Activated CD4-positive, alpha-beta T cell treated with anti-CD3 and anti-CD28 coated beads for 24 hours (primary cell): ENCODE data around the gene PHF10.
"Not testable (repeated sequence)": the region's sequence is repeated elsewhere in the genome, so short reads cannot be mapped to it uniquely, and the experiment has no call there.

Experiments used
- DNase-seq, 2 donors: peaks; one replicate each; pipeline ENCODE4 v3.0.0-alpha.2; 2020; ENCODE audit warnings: low read depth in 2 of 2

PHF10 gene

DNA sequence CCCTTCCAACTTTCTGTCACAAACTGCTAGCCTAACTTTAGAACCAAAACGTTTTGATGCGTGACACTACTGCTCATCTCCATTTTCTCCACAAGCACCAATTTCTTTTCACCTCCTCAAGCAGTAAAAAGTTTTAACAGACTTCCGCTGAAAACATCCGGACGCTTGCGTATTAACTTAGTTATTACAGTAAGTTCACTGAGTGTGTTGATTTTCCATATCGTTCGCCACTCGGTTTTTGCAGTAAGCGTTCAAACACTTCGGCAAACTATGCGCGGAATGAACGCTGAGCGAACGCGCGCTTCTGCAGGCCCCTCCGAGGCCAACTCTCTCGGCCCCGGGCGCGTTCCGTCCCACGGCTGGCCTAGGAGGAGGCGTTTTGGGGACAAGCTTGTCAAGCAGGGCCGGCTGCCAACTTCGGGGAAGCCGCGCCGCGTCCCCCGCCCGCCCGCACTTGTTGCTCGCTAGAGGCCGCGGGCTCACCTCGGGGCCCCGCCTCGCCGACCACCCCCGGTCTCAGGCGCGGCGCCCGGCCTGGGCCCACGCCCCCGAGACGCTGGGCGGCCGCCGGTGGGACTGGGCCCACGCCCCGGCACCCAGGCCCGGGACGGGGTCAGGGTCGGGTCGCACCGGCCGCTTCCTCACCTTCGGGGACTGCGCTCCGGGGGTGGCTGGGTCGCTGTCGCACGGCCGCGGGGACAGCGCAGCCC, 945 bp downstream of the PHF10 start:
- DNase-seq, result peak; percentile 31 to 37

DNA sequence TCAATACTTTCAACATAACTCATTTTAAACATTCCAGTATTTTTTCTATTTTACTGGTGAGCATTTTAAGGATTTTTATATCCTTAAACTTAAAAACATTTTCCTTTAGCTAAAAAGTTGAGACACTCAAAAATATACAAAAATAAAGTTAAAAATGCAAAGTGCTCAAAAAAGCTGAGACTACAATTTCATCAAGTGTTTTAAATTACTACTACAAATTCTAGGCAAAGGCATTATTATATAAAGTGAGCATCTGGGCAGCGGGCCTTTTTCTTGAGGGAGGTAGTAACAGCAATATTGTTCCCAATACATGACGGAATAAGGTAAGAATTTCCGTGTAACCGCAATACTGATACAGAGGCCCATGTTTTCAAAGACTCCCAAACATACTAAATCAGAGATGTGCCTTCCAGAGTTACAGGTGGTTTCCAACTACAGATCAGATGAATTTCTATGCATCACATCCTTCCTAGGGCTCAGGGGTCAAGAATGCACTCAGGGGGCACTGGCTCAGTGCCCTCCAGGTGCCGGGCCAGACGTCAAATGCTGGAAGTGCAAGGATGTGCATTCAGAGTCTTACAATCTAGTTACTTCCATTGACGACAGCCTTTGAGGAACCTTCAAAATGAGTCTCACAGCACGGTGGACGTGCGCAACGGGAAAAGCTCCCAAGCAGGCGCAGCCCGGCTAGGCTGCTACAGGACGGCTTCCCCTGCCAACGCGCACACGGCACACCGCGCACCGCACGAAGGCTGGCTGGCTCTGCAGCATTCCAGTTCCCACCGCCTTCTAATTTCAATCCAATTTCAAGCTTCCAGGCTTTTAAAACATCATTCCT, 1.7 kb downstream of the PHF10 start:
- peak in 1 of 2 donors; percentile 10 for DNase-seq

DNA sequence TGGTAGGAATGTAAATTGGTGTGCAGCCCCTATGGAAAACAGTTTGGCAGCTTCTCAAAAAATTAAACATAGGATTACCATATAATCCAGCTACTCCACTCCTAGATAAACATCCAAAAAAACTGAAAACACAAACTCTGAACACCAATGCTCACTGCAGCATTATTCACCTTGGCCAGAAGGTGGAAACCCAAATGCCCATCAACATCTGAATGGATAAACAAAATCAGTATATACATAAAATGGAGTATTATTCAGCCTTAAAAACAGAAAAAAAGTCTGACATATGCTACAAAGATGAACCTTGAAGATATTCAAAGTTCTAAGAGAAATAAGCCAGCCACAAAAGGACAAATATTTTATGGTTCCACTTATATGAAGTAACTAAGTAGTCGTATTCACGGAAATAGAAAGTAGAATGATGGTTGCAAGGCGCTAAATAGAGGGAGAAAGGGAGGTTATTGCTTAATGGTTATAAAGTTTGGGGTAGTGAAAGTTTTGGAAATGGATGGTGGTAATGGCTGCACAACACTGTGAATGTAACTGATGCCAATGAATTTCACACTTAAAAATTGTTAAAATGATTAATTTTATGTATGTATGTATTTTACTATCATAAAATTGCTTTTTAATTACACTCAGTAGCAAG, 4.0 kb downstream of the PHF10 start:
- DNase-seq, result no peak

DNA sequence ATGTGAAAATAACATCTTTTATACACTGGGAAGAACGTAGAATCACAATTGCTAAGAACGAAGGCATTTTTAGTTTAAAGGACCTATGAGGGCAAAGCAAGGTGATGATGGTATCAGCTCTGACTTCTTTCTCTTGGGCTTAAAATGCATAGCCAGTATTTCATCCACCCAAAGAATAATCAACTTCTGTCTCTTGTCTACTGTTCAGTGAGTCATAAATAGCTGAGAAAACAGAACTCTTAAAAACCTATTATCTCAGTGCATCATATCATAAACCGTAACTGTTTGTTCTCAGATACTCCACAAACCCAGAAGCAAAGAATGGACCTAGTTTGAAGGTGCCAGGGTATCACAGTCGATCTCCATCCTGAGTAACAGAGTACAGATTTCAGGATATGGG, 5.2 kb downstream of the PHF10 start:
- DNase-seq, result no peak

DNA sequence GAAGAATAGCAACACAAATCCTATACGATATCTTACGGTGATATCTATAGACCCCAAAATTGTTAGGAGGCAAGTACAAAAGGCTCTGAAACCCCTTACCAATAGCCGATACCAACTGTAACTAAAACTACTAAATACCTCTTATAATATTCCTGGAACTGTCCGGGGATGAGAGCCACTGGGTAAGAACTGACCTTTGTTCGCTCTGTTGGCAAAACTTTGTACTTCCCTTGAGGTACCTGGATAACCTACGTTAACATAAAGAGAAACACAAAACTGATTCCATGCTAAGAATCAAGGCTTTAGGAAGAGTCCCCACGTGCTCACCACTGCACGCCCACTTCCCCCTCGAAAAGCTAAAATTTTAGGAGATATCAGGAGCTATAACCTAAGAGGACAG, 9.7 kb downstream of the PHF10 start:
- DNase-seq, result no peak

DNA sequence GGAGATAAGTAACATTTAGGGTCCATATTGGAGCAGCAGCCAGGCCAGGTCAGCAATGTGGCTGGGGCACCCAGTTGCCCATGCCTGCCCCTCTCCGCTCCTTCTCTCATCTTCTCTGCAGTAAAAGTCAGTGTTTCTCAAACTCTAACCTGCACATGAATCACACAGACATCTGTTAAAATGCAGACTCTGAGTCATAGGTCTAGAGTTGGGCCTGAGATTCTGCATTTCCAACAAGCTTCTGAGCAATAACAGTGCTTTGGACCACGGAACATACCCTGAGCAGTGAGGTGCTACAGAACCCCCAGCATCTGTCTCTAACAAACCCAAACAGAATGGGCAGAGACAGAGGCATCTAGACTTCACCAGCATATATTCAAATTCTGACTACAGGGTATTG, 10.1 kb downstream of the PHF10 start:
- DNase-seq, result no peak

DNA sequence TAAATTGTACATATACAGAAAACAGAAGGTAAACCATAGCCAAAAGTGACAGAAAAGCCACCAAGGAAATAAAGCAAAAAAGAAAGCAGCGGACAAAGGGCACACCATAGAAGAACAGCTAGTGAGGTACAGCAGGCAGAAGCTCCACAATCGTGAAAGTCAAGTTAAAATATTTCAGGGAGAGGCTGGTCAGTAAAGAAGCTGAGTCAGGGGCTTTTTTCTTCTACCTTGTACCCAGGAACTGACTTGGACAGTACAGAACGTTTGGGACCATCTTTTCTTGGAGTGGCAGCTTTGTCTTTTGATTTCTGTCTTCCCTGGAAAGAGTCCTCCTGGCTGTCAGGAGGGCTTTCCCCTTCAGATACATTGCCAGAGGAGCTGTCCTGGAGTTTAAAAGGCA, 14.3 kb downstream of the PHF10 start:
- DNase-seq, result no peak

DNA sequence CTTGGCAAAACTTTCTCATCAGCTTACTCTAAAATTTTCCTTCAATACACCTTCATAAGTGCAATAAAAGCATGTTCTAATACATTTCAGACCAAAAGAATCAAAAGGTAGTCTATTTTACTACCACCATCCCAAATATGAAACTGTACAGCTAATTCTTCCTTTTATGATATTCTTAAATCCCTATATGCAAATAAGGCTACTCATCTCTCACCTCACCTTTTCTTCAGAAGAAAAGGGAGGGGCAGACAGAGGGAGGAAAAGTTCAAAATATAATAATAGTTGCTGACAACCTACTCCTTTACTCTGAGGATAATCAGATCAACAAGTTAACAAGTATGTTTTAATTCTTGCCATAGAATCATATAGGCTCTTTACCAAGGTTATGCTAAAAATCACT, 15.0 kb downstream of the PHF10 start:
- DNase-seq, result no peak

DNA sequence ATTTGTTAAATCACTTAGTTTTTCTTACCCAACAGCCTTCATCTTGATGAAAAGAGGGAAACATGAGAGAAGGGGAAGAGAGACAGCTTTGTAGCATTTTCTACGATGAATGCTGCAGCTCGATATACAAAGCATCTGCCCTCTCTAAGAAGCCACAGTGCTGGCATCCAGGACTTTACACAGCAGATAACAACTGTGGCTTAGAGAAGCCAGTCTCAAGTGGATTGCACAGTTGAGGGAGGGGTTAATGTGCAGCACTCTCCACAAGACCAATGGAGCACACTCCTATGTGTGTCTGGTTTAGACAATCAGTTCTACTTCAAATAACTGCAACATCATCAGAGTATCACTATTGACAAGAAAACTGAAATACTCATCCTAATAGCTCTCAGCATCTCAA, 16.5 kb downstream of the PHF10 start:
- DNase-seq, result no peak

DNA sequence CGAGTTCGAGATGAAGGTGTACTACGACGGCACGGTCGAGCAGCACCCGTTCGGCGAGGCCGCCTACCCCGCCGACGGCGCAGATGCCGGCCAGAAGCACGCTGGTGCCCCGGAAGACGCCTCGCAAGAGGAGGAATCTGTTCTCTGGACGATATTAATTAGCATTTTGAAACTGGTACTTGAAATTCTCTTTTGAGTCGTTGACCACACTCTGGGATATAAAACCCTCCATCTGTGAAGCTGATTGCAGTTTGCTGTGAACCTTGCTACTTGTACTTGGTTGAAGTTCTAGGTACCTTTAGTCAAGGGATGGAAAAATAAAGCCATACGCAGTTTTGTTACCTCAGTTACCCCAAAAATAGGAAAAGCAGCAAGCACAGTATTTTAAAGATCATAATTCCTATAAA, 21.5 kb downstream of the PHF10 start:
- DNase-seq, result peak in 1 of 2 donors; percentile 20

DNA sequence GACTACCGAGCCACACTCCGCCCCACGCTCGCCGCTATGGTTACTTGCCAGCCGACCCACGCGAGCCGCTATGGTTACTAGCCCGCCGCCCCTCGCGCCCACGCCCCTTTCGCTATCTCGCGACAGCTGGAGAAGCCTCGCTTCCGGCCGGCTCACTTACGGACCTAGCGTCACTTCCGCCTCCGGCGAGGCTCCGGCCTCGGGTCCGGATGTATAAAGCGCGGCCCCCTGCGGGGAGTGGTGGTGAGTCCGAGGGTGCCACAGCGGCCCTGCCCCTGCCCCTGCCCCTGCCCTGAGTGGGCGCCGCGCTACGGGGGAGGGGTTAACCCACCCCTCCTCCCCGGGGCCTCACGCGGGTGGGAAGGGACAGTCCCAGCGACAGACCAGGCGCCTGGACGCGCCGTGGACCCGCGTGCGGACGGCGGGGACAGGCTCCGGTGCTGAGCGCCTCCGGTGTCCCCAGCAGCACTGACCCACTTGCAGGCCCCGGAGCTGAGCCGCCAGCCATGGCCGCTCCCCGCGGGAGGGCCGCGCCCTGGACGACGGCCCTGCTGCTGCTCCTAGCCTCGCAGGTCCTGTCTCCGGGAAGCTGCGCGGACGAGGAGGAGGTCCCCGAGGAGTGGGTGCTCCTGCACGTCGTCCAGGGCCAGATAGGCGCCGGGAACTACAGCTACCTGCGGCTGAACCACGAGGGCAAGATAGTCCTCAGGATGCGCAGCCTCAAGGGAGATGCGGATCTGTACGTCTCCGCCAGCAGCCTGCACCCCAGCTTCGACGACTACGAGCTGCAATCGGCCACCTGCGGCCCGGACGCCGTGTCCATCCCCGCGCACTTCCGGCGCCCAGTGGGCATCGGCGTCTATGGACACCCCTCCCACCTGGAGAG, 22.1 kb downstream of the PHF10 start, which contains the start of the genes C6orf120 and WDR27:
TSS of gene C6orf120 (plus strand) at position 173 of the 886 bp plus-strand sequence. CDS start at position 507, 334 bp downstream.
TSS of gene WDR27 (minus strand) at position 76 of the 886 bp plus-strand sequence. CDS start 13,024 bp downstream, outside the sequence.
- DNase-seq, result peak; percentile 96 to 98

DNA sequence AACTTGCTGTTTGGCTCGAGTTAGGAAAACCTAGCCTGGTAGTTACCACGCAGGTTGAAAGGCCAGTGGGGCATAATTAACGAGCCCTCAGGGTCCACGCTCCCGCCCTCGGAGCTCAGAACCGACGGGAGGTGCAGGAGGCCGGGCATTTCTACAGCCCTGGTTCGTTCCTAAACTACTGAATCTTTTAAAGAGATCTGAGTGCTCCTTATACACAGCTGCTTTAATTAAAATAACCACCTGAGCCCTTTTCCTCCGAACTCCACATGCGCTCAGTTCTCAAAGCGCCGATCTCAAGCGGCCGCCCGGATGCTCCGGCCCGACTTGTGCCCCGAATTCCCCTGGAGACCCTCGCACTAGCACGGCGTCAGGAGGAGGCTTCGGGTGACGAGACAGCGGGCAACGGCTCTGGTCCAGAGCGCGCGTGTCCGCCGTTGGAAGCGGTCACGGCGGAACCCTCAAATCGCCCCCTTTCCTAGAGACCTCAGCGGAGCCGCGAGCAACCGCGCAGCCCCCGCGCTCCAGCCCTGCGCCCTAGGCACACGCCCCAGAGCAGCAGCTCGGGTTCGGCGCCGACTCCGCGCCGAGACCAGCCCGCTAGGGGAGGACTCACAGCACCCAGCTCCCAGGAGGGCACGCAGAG, 22.9 kb downstream of the PHF10 start:
- no peak for DNase-seq

DNA sequence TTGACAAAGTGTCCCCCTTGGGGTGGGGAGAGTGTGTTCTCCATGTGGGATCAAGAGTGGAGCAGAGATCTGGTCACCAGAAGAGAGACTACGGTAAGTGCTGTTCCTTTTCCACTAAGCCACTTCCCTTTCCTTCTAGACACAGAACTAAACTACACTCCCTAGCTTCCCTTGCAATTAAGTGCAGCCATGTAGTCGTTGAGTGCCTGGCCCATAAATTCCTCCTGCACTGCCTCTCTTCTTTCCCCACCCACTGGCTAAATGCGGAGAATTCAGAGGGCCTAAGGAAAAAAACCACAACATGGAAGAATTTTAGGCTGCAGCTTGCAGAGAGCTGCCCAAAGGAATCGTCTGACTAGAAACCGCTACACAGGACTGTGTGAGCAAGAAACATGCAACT, 24.0 kb downstream of the PHF10 start:
- no peak for DNase-seq

DNA sequence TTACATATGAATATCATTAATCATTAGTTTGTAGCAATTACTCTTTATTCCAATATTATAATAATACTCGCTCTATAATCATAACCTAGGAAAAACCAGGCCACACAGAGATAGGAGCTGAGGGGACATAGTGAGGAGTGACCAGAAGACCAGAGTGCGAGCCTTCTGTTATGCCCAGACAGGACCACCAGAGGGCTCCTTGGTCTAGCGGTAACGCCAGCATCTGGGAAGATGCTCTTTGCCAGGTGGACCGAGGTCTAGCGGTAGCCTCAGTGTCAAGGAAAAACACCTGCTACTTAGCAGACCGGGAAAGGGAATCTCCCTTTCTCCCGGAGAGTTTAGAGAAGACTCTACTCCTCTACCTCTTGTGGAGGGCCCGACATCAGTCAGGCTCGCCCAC, 27.2 kb downstream of the PHF10 start:
- not testable (repeated sequence) for DNase-seq

DNA sequence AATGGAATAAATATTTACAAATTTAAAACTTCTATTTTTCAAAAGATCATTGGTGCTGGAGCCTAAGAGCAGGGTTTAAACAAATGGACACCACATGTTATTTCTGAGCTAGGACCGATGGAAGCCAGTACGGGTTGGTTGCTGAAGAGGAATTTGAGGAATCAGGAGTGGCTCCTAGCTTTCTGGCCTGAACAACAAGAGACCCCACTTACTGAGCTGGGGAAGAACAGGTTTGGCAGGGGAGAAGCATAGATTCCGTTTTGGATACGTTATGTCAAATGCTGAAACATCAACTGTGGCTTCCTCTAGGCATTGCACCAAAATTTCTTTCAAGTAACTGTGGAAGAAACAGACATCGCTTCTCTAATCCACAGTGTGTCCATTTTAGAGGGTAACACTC, 29.2 kb downstream of the PHF10 start:
- no peak for DNase-seq

DNA sequence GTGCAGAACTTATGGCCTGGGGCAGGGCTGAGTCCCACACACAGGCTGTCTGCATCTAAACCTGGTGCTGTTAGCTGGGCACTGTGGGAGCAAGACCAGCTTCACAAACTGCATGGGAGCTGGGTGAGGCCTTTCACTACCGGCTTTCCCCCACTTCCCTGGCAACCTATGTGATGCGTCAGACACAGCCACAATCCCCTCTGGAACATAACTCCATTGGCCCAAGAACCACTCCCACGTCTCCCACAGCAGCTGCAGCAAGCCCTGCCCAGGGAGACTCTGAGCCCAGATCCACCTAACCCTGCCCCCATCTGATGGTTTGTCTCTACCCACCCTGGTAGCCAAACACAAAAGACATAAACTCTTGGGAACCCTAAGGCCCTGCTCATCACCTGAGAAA, 31.8 kb downstream of the PHF10 start:
- DNase-seq, result no peak

DNA sequence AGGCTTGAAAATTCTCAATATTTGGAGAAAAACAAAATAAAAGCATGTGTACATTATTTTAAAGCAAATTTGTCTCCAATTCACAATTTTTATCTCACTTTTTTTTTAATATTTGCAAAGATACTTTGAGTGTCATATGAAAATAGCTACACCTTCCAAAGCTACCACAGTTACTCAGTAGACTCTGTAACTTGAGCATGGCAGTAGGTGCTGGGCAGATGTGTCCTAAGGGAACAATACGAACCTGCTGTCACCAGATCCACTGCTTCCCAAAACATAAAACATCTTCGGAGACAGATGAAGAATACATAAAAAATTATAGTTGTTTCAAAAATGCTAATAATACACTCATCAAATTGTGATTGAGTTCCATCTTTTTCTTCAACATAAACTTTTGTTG, 33.0 kb downstream of the PHF10 start:
- DNase-seq, result no peak

DNA sequence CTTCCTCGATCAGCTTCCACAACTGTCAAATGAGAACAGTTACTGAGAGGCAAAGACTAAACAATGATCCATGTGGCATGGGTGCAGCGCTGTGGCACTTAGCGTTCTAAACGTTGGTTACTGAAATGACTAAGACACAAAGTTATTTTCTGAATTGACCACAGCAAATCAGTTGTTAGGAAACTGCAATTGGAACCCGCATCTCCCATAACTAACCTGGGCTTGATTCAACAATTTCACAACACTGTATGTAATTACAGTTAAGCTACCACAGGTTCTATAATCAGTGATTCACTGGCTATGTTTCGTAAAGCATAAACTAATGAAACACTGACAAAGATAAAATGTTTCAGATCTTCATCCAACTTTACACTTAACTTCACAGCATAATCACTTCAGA, 35.0 kb downstream of the PHF10 start:
- DNase-seq, result no peak

DNA sequence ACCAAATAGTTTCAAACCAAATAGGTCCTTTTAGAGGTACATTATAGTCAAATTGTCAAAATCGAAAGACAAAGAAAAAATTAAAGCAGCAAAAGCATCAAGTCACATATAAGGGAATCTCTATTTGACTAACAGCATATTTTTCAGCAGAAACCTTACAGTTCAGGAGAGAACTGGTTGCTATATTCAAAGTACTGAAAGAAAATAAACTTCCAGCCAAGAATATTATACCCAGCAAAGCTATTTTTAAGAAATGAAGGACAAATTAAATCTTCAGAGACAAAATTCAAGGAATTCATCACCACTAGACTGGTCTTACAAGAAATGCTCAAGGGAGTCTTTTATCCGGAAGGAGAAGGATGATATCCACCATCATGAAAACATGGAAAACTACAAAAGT, 38.4 kb downstream of the PHF10 start:
- no peak for DNase-seq

DNA sequence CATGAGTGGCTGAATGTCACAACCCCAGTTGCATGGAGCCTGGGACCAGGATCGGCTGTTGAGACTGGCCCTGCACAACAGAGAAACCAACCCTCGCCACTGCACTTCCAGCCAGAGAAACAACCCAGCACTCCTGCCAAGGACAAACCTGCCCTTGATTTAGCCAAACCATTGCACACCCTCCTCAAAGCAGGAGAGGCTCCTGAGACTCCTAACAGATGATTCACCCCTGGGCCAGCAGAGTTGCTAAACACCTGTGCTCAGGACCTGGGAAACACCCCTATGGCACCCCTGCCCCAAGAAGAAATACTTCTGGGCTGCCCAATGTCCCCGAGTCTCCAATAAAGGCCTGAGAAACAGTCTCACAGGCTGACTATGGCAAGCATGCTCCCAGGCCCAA, 40.2 kb downstream of the PHF10 start:
- DNase-seq, result no peak

DNA sequence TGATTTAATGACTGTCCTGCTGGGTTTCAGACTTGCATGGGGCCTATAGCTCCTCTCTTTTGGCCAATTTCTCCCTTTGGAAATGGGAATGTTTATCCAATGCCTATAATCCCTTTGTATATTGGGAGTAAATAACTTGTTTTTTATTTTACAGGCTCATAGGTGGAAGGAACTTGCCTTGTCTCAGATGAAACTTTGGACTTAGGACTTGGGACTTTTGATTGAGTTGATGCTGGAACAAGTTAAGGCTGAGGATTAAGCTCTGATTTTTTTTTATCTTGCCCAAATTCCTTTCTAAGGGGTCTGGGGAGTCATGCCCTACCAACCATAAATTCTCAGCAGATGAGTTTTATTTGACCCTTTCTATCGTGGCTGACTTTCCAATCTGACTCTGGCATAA, 46.0 kb downstream of the PHF10 start:
- DNase-seq, result no peak
